Measurements from ENCODE around the gene HOXA2. TPM values are rescaled to one million over a fixed set of nuclear protein-coding genes. Genes with fewer than 3 reads are reported as not detected.
A peak's percentile ranks its signal among the peaks of the same experiment; 100 is the strongest.

HOXA2 gene
- total and polyA plus RNA-seq, 2 of the 13 experiments (the other 11 are each of a cell fraction or from before 2014, with no cell fraction given): 0.22 to 0.29 TPM

DNA sequence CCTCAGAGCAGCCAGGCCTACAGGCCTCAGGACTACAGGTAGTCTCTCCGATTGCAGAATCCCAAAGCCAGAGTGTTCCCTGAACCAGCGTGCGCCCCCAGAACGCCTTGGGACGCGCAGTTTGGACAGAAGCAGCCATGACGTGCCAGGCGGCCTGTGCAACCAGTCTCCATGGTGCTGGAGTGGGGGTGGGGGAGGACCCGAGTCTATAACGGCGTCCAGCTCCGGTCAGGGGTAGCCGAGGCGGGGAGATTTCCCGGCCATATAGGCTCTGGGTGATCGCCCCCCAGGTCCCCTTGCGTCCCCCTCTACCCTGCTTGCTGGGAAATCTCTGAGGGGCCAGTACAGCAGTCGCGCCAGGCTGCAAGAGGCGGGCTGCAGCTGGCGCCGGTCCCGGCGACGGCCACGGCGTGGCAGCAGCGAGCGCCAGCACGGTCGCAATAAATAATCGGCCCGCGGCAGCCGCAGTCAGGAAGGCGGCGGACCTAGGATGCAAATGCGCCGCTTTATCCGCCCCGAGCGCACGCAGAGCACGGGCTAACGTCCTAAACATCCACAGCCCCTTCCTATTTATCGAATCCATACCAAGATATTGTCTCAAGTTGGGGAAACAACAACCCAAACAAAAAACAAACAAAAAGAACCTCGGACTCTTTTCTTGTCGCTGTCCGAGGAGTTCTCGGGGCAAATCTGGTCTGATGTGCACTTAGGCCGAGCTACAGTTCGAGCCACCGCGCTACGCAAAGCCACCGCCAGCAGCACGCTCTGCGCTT lies 48.3 kb upstream of the HOXA2 start (continued):
- no peak for TF ChIP-seq ATF1 (CRISPR knock-in tag; IDR thresholded peaks at IDR 0.05)
- TF ChIP-seq, protein P1, sequence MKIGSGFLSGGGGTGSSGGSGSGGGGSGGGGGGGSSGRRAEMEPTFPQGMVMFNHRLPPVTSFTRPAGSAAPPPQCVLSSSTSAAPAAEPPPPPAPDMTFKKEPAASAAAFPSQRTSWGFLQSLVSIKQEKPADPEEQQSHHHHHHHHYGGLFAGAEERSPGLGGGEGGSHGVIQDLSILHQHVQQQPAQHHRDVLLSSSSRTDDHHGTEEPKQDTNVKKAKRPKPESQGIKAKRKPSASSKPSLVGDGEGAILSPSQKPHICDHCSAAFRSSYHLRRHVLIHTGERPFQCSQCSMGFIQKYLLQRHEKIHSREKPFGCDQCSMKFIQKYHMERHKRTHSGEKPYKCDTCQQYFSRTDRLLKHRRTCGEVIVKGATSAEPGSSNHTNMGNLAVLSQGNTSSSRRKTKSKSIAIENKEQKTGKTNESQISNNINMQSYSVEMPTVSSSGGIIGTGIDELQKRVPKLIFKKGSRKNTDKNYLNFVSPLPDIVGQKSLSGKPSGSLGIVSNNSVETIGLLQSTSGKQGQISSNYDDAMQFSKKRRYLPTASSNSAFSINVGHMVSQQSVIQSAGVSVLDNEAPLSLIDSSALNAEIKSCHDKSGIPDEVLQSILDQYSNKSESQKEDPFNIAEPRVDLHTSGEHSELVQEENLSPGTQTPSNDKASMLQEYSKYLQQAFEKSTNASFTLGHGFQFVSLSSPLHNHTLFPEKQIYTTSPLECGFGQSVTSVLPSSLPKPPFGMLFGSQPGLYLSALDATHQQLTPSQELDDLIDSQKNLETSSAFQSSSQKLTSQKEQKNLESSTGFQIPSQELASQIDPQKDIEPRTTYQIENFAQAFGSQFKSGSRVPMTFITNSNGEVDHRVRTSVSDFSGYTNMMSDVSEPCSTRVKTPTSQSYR (CRISPR knock-in tag; IDR thresholded peaks at IDR 0.05; ENCODE audit: borderline replicate concordance): peak; percentile 84; the same call in 1 of the 2 replicates
- TF ChIP-seq, protein P2, sequence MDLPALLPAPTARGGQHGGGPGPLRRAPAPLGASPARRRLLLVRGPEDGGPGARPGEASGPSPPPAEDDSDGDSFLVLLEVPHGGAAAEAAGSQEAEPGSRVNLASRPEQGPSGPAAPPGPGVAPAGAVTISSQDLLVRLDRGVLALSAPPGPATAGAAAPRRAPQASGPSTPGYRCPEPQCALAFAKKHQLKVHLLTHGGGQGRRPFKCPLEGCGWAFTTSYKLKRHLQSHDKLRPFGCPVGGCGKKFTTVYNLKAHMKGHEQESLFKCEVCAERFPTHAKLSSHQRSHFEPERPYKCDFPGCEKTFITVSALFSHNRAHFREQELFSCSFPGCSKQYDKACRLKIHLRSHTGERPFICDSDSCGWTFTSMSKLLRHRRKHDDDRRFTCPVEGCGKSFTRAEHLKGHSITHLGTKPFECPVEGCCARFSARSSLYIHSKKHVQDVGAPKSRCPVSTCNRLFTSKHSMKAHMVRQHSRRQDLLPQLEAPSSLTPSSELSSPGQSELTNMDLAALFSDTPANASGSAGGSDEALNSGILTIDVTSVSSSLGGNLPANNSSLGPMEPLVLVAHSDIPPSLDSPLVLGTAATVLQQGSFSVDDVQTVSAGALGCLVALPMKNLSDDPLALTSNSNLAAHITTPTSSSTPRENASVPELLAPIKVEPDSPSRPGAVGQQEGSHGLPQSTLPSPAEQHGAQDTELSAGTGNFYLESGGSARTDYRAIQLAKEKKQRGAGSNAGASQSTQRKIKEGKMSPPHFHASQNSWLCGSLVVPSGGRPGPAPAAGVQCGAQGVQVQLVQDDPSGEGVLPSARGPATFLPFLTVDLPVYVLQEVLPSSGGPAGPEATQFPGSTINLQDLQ (CRISPR knock-in tag; IDR thresholded peaks at IDR 0.05): peak; percentile 70
- TF ChIP-seq TOPORS (CRISPR knock-in tag; IDR thresholded peaks at IDR 0.05): peak; percentile 47; the same call in 1 of the 2 replicates
- TF ChIP-seq TAF1 (CRISPR knock-in tag; IDR thresholded peaks at IDR 0.05): peak; percentile 47; the same call in 1 of the 2 replicates
- 0 out of 2 replicates have a peak, but pooled peaks have one; percentile 44 for TF ChIP-seq MIER2 (CRISPR knock-in tag; IDR thresholded peaks at IDR 0.05)
- TF ChIP-seq AGO2 (optimal IDR thresholded peaks at IDR 0.05; ENCODE audit: low read depth, low read length): peak; percentile 25
- no peak; the same call in 1 of the 2 replicates for TF ChIP-seq ISL2 (CRISPR knock-in tag; IDR thresholded peaks at IDR 0.05)
- peak; percentile 31; the same call in 1 of the 2 replicates for TF ChIP-seq SAFB2 (CRISPR knock-in tag; IDR thresholded peaks at IDR 0.05; ENCODE audit: borderline replicate concordance, low read depth)
- TF ChIP-seq, protein P3, sequence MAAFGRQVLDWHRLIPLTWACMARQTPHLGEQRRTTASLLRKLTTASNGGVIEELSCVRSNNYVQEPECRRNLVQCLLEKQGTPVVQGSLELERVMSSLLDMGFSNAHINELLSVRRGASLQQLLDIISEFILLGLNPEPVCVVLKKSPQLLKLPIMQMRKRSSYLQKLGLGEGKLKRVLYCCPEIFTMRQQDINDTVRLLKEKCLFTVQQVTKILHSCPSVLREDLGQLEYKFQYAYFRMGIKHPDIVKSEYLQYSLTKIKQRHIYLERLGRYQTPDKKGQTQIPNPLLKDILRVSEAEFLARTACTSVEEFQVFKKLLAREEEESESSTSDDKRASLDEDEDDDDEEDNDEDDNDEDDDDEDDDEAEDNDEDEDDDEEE (CRISPR knock-in tag; IDR thresholded peaks at IDR 0.05): peak; percentile 37; the same call in 1 of the 2 replicates
- TF ChIP-seq, protein P4, sequence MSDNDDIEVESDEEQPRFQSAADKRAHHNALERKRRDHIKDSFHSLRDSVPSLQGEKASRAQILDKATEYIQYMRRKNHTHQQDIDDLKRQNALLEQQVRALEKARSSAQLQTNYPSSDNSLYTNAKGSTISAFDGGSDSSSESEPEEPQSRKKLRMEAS (IDR thresholded peaks at IDR 0.05): peak; percentile 48; the same call in 1 of the 2 replicates
- TF ChIP-seq ZMYM4 (CRISPR knock-in tag; IDR thresholded peaks at IDR 0.05): peak; percentile 53; the same call in 1 of the 2 replicates
- 0 out of 2 replicates have a peak, but pooled peaks have one; percentile 41 for TF ChIP-seq CAMTA2 (CRISPR knock-in tag; IDR thresholded peaks at IDR 0.05; ENCODE audit: borderline replicate concordance)
- TF ChIP-seq ZFX (CRISPR knock-in tag; IDR thresholded peaks at IDR 0.05; ENCODE audit: low read depth): peak; percentile 98
- TF ChIP-seq, protein P5, sequence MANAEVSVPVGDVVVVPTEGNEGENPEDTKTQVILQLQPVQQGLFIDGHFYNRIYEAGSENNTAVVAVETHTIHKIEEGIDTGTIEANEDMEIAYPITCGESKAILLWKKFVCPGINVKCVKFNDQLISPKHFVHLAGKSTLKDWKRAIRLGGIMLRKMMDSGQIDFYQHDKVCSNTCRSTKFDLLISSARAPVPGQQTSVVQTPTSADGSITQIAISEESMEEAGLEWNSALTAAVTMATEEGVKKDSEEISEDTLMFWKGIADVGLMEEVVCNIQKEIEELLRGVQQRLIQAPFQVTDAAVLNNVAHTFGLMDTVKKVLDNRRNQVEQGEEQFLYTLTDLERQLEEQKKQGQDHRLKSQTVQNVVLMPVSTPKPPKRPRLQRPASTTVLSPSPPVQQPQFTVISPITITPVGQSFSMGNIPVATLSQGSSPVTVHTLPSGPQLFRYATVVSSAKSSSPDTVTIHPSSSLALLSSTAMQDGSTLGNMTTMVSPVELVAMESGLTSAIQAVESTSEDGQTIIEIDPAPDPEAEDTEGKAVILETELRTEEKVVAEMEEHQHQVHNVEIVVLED (CRISPR knock-in tag; IDR thresholded peaks at IDR 0.05; ENCODE audit: borderline replicate concordance): peak; percentile 42; the same call in 1 of the 2 replicates
- TF ChIP-seq ZNF775 (CRISPR knock-in tag; IDR thresholded peaks at IDR 0.05; ENCODE audit: borderline replicate concordance): no peak
- 0 out of 2 replicates have a peak, but pooled peaks have one; percentile 52 for TF ChIP-seq ZSCAN29 (CRISPR knock-in tag; conservative IDR thresholded peaks at IDR 0.05)

All from HepG2 (cell line).